Activated gamma-delta T cell treated with Interleukin-2 at 50 U/mL for 16 hours (primary cell): ENCODE measurements around the gene GJA8.
"Not testable (repeated sequence)": the region's sequence is repeated elsewhere in the genome, so short reads cannot be mapped to it uniquely, and the experiment has no call there.

Source experiments
- DNase-seq: peaks from one replicate; pipeline ENCODE4 v3.0.0-alpha.2; 2020

The GJA8 gene

DNA sequence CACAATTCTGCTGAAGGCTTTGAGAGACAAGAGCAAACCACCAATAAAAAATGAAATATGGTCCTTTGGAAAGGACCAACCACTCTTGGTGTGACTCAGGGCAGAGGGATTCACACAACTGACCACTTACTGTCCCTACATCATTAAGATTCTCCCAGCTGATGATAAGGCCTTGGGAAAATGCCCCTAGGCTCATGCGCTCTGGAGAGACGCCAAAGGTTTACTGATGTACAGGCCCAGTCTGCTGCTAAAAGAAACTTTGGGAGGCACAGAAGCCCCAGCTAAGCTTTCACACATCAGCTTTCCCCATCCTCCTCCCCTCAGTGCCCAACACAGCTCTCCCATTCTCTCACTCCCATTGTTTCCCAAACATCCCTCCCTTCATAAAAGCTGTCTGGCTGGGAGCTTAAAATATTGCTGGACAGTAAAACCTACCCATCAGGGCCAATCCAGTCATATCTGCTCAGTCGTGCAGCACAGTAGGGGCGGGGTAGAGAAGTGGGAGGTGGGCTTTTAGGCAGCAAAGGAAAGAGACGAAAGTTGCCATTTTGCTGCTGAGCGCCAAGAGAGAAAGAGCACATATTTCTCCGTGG, at the start of gene GJA8:
Gene GJA8, plus strand, starts transcription at position 543 of the 593 bp plus-strand sequence. CDS start 5,161 bp downstream, outside the sequence.
- no peak for DNase-seq

- DNase-seq: no peak
Observed at GRCh38 chr1:147853391-147853790, 49.2 kb upstream of the GJA8 start.

GRCh38 chr1:147854989-147855388, 47.6 kb upstream of the GJA8 start:
- DNase-seq: not testable (repeated sequence)

DNA sequence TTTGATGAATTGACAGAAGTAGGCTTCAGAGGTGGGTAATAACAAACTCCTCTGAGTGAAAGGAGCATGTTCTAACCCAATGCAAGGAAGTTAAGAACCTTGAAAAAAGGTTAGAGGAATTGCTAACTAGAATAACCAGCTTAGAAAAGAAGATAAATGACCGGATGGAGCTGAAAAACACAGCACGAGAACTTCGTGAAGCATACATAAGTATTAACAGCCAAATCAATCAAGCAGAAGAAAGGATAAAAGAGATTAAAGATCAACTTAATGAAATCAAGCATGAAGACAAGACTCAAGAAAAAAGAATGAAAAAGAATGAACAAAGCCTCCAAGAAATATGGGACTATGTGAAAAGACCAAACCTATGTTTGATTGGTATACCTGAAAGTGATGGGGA, 46.6 kb upstream of the GJA8 start:
- DNase-seq: not testable (repeated sequence)

GRCh38 chr1:147867204-147867603, 35.4 kb upstream of the GJA8 start:
- not testable (repeated sequence) for DNase-seq

DNA sequence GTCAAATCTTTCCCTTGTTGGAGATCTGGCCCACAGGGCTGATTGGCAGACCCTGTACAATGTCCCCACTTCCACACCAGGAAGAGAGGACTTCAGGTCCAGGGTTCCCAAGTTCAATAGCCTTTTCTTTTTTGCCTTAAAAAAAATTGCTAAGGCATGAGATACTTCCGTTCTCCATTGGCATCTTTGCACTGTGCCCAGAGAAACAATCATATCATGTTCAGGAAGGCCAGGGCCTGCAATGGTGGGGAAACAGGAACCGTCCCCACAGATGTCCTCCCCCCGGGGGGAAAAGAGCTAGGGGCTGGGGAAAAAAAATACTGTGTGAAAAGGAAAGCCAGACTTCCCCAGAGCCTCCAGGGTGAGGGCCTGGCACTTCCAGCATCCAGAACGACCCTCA, 24.6 kb upstream of the GJA8 start:
- DNase-seq: no peak

DNA sequence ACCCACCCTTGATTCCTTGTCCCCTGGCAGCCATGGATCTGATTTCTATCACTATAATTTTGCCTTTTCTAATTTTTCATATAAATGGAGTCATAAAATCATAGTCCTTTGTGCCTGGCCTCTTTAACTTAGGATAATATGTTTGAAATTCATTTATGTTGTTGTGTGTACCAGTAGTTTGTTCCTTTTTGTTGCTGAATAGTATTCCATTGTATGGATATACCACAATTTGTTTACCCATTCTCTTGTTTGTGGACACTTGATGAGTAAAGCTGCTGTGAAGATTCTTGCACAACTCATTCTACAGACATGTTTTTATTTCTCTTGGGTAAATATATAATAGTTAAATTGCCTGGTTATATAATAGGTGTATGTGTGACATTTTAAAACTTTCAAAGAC, 22.7 kb upstream of the GJA8 start:
- DNase-seq: no peak

GRCh38 chr1:147882535-147882934, 20.1 kb upstream of the GJA8 start:
- no peak for DNase-seq

DNA sequence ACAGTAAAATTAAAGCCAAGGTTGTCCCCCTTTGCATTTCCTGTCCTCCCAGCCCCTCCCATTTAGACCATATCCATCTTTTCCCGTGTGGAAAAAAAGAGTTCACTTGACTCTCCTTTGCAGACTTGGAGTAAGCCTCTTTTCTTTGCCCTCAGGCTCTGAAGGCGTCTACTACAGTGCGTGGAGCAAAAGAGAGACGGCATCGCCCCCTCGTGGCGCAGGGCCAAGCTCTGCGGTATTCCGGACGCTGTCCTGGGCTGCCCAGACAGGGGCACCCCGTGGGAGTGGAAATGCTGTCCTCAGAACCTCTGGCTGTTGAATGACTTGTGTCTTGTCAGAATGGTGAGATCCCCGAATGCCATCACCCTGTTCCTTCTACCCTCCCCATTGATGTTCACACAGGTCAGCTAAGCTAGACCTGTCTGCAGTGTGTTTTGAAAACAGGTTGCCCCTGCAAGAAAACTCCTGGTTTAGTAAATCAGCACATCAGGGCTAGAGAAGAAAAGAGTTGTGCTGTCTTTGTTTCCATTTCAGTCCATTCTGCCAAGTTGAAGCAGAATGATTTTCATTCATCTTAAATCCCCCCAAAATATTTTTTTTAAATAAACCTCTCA, 12.3 kb upstream of the GJA8 start:
- peak; percentile 42 for DNase-seq

DNA sequence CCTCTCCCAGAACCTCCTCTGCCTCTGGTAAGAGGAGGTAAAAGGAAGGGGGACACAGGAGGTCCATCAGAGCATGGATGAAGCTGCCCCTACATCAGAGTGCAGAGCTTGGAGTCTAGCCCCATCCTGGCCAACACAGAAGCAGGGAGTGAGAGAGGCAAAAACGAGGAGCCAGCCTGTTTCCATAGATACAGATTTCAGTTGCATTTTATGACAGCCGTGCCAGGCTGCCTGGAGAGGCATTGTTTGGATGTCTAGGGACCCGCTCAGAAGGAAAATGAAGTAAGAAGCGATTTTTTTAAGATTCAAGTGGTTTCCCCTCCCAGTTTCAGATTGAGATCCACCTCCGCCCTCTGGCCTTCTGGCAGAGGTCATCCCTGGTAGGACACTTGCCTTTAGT, 11.5 kb upstream of the GJA8 start:
- no peak for DNase-seq

GRCh38 chr1:147892216-147892615, 10.4 kb upstream of the GJA8 start:
- no peak for DNase-seq

DNA sequence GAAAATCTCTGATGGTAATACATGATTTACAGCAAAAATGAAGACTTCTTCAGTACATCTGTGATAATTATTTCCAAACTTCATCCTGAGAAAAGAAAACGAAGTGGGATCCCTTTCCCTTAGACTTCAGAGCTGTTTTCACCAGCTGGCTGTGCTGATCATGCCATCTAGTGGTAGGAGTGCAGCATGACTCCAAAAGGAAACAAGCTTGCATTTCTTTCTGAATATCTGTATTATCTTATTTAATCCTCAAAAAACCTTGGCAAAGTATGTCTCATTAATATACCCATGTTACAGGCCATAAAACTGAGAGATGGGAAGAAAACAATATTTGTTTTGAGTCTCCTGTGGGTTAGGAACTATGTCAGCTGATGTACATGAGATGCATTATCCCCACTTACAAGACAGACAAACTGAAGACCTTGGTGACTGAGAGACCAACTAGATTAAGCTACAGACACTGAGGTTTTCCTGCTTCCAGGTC, 9.8 kb upstream of the GJA8 start:
- peak; percentile 30 for DNase-seq

GRCh38 chr1:147895123-147895522, 7.5 kb upstream of the GJA8 start:
- no peak for DNase-seq

DNA sequence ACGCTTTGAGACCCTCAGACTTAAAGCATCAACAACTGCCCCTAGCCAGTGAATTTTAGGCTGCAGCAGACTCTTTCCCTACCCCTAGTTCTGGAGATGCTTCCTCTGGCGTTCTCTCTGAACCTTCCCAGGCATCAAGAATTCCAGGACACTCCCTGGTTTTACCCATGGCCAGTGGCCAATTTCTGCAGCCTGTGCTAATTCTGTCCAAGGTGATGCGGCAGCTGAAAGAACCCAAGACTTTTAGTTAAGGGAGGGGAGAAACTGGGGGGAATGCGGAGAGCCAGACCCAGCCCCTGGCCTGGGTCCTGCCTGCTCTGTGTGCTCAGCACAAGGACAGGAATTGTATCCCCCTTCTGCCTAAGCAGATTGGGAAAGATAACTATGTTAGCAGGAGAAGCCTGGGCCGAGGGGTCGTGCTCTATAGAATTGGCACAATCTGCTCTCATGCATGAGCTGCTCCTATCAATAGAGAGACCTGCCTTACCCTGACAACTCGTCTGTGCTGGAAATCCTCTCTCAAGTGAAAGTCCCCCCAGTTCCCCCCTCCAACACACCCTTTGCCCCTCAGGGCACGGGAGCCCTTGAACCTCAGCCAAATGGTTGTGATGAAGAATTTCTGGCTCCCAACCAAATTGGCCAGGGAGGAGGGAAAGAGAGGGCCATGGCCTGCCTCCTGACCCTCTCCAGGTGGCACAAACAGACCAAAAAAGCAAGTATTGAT, 5.4 kb upstream of the GJA8 start:
- DNase-seq: no peak

- no peak for DNase-seq
Observed at GRCh38 chr1:147897789-147898188, 4.8 kb upstream of the GJA8 start.

DNA sequence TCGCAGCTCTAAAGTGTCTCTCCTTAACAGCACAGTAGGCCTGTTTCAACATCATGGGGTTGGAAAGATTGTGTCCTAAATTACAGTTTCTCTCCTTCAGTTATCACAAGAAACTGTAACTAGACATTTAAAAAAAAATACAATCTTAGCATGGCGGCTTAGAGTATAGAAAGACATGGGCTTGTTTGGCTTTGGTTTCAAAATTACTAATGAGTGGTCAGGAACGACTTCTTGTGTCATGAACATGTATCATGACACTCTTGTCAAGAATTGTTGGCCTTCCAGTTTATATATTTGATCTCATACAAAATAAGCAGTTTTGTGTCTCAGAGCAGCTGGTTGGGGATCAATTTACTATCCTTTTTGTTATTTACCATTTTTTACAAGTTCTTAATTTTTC, 2.1 kb downstream of the GJA8 start:
- no peak for DNase-seq

GRCh38 chr1:147907786-147908509, 5.4 kb downstream of the GJA8 start:
- DNase-seq: no peak

- no peak for DNase-seq
Observed at GRCh38 chr1:147912553-147912952, 10.0 kb downstream of the GJA8 start.

GRCh38 chr1:147913362-147913942, 10.9 kb downstream of the GJA8 start:
- no peak for DNase-seq

DNA sequence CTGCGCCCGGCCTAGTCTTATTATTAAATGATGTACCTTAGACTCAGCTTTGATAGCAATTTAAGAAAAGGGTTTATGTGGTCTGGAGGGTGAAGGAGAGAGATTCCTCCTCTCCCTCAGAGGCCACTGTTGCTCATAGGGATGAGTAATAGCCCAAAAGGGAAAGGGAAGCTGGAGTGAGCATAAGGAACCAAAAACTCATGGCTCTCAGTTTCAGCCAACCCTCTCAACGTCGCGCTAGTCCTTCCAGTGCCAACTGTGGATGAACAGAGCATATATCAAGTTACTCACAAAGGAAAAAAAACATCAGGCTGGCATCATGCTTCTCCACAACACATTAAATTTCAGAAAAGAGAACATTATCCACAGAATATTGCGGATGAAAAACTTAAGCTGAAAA, 17.3 kb downstream of the GJA8 start:
- DNase-seq: no peak

DNA sequence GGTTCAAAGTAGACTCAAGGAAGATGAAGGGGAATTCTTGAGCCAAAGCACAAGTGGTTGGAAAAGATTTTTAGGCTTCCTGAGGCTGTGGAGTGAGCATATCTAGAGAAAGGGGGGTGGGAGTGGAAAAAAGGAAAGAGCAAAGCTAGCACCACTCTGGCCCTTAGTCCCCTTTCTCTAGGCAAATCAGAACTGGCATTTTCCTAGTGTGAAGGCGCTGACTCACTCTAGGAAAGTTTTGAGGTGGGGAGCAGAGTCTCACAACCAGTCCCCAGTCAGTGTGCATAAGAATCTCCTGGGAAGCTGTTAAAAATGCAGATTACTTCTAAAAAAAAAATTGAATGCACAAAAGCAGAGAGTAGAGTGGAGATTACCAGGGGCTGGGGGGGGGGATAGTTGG, 22.2 kb downstream of the GJA8 start:
- no peak for DNase-seq

- DNase-seq: not testable (repeated sequence)
Observed at GRCh38 chr1:147927215-147927614, 24.6 kb downstream of the GJA8 start.

GRCh38 chr1:147927689-147928088, 25.1 kb downstream of the GJA8 start:
- not testable (repeated sequence) for DNase-seq
